ENCODE data around the gene S1PR3. TPM values are rescaled to one million over a fixed set of nuclear protein-coding genes. Genes with fewer than 3 reads are reported as not detected.

S1PR3 gene
- total RNA-seq, 4 donors from 2014 or later = 2.0 to 13.5 (median 8.3) TPM

GRCh38 chr9:88954066-88954465 is 37.2 kb upstream of the S1PR3 start:
- in situ Hi-C loops (cut with MboI; ENCODE audit: low pct_ligation_motif_present in 1 of 4, low pct_unique_long_range_greater_than_20kb in 1 of 4, low sequenced_read_pairs in 3 of 4) (no loop called here), intact Hi-C loops (cut with DNase I; ENCODE audit: low total_unique reads) (no loop called here)
- no peak for DNase-seq
- H3K9me3 ChIP-seq = no peaks in the 10 kb centered on the region
- peaks cover 3 to 6% (median 4%) of the 10 kb centered on the region in 4 donors for H3K4me1 ChIP-seq
- H3K36me3 ChIP-seq = no peaks in the 10 kb centered on the region
- TF ChIP-seq, protein P1, sequence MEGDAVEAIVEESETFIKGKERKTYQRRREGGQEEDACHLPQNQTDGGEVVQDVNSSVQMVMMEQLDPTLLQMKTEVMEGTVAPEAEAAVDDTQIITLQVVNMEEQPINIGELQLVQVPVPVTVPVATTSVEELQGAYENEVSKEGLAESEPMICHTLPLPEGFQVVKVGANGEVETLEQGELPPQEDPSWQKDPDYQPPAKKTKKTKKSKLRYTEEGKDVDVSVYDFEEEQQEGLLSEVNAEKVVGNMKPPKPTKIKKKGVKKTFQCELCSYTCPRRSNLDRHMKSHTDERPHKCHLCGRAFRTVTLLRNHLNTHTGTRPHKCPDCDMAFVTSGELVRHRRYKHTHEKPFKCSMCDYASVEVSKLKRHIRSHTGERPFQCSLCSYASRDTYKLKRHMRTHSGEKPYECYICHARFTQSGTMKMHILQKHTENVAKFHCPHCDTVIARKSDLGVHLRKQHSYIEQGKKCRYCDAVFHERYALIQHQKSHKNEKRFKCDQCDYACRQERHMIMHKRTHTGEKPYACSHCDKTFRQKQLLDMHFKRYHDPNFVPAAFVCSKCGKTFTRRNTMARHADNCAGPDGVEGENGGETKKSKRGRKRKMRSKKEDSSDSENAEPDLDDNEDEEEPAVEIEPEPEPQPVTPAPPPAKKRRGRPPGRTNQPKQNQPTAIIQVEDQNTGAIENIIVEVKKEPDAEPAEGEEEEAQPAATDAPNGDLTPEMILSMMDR (IDR thresholded peaks at IDR 0.05) = no peak
- no peak for TF ChIP-seq POLR2AphosphoS5 (IDR thresholded peaks at IDR 0.05)
- TF ChIP-seq EP300 (IDR thresholded peaks at IDR 0.05; ENCODE audit: low read depth) = no peak
- no peak for TF ChIP-seq POLR2A (IDR thresholded peaks at IDR 0.05)
- no peaks in the 10 kb centered on the region for H3K27me3 ChIP-seq
- 70% methylated on average over 2 of the region's 2 CpGs; no CpG with 5 or more reads in 1 of the 2 donors for WGBS, 2 donors (ENCODE audit: low coverage in 1 of 2)
- H3K4me3 ChIP-seq = no peak overlapping the region
- H3K27ac ChIP-seq = no peak overlapping the region

GRCh38 chr9:88957526-88957925 is 33.7 kb upstream of the S1PR3 start:
- H3K4me3 ChIP-seq = no peak overlapping the region
- no peak for DNase-seq
- H3K9me3 ChIP-seq = no peaks in the 10 kb centered on the region
- 78 to 86% methylated on average over 1 to 2 of the region's 3 CpGs for WGBS, 2 donors (ENCODE audit: low coverage in 1 of 2)
- in situ Hi-C loops (cut with MboI; ENCODE audit: low pct_ligation_motif_present in 1 of 4, low pct_unique_long_range_greater_than_20kb in 1 of 4, low sequenced_read_pairs in 3 of 4) = no loop called here
- TF ChIP-seq EP300 (IDR thresholded peaks at IDR 0.05; ENCODE audit: low read depth) = no peak
- TF ChIP-seq POLR2A (IDR thresholded peaks at IDR 0.05) = no peak
- peaks cover 0 to 5% (median 0%) of the 10 kb centered on the region in 4 donors for H3K4me1 ChIP-seq
- H3K36me3 ChIP-seq = no peaks in the 10 kb centered on the region
- intact Hi-C loops (cut with DNase I; ENCODE audit: low total_unique reads) = no loop called here
- no peaks in the 10 kb centered on the region for H3K27me3 ChIP-seq
- H3K27ac ChIP-seq = no peak overlapping the region

- H3K4me3 ChIP-seq = no peak overlapping the region
- H3K27ac ChIP-seq = no peak overlapping the region
- H3K36me3 ChIP-seq = no peaks in the 10 kb centered on the region
- no peaks in the 10 kb centered on the region for H3K9me3 ChIP-seq
- no peaks in the 10 kb centered on the region for H3K4me1 ChIP-seq
- no peak for DNase-seq
- intact Hi-C loops (cut with DNase I; ENCODE audit: low total_unique reads) = no loop called here
- H3K27me3 ChIP-seq = no peaks in the 10 kb centered on the region
- WGBS, 2 donors (ENCODE audit: low coverage in 1 of 2) = 72 to 88% methylated on average over 2 to 5 of the region's 5 CpGs
- in situ Hi-C loops (cut with MboI; ENCODE audit: low pct_ligation_motif_present in 1 of 4, low pct_unique_long_range_greater_than_20kb in 1 of 4, low sequenced_read_pairs in 3 of 4) = no loop called here
- TF ChIP-seq EP300 (IDR thresholded peaks at IDR 0.05; ENCODE audit: low read depth) (no peak), POLR2AphosphoS5 (IDR thresholded peaks at IDR 0.05) (no peak)
- TF ChIP-seq, protein P1 (IDR thresholded peaks at IDR 0.05) = no peak
Observed at GRCh38 chr9:88959727-88960469, 31.4 kb upstream of the S1PR3 start.

- H3K27me3 ChIP-seq = no peaks in the 10 kb centered on the region
- H3K9me3 ChIP-seq = no peaks in the 10 kb centered on the region
- 77 to 79% methylated on average over 3 of the region's 3 CpGs for WGBS, 2 donors (ENCODE audit: low coverage in 1 of 2)
- no peaks in the 10 kb centered on the region for H3K4me1 ChIP-seq
- no peak for TF ChIP-seq EP300 (IDR thresholded peaks at IDR 0.05; ENCODE audit: low read depth)
- TF ChIP-seq POLR2AphosphoS5 (IDR thresholded peaks at IDR 0.05) = no peak
- TF ChIP-seq POLR2A (IDR thresholded peaks at IDR 0.05) = no peak
- TF ChIP-seq, protein P1 (IDR thresholded peaks at IDR 0.05) = no peak
- no peak for DNase-seq
- intact Hi-C loops (cut with DNase I; ENCODE audit: low total_unique reads) (no loop called here), in situ Hi-C loops (cut with MboI; ENCODE audit: low pct_ligation_motif_present in 1 of 4, low pct_unique_long_range_greater_than_20kb in 1 of 4, low sequenced_read_pairs in 3 of 4) (no loop called here)
- H3K4me3 ChIP-seq = no peak overlapping the region
- no peaks in the 10 kb centered on the region for H3K36me3 ChIP-seq
- no peak overlapping the region for H3K27ac ChIP-seq
Observed at GRCh38 chr9:88960632-88961031, 30.6 kb upstream of the S1PR3 start.
